Cardiac septum (tissue), 1 donor: Measurements from ENCODE around the gene IRAK4. TPM values are rescaled to one million over a fixed set of nuclear protein-coding genes. Genes with fewer than 3 reads are reported as not detected.
A peak's percentile ranks its signal among the peaks of the same experiment; 100 is the strongest.

Experiments
- DNase-seq: peaks from one replicate; pipeline ENCODE4 v3.0.0-alpha.2; 2020; ENCODE audit warnings: low spot score
- intact Hi-C: fragments of 100-400 bp; cut with DNase I; formaldehyde crosslinking; loops from one replicate; pipeline ENCODE4 v1.14.0; 2022
- total RNA-seq: library from RNA; stranded (reverse); fragmentation: NEBNext Ultra II Directional; extraction: Animal tissue kit (Norgen Biotek cat#: 25700); gene quantifications from one replicate; pipeline ENCODE4 v1.2.1, GENCODE V29; 2021
- donor health status: DM: no; HTN: no; CAD: no.

IRAK4 gene
- total RNA-seq, 1 donor from 2014 or later: 7.8 TPM

GRCh38 chr12:43827093-43827492 is 68.3 kb downstream of the IRAK4 start:
- intact Hi-C loops: no loop called here
- no peak for DNase-seq

- intact Hi-C loops: no loop called here
- no peak for DNase-seq
Measured at GRCh38 chr12:43832463-43833168, 73.9 kb downstream of the IRAK4 start.

- intact Hi-C loops: no loop called here
- no peak for DNase-seq
Measured at GRCh38 chr12:43835264-43835655, 76.5 kb downstream of the IRAK4 start.

DNA sequence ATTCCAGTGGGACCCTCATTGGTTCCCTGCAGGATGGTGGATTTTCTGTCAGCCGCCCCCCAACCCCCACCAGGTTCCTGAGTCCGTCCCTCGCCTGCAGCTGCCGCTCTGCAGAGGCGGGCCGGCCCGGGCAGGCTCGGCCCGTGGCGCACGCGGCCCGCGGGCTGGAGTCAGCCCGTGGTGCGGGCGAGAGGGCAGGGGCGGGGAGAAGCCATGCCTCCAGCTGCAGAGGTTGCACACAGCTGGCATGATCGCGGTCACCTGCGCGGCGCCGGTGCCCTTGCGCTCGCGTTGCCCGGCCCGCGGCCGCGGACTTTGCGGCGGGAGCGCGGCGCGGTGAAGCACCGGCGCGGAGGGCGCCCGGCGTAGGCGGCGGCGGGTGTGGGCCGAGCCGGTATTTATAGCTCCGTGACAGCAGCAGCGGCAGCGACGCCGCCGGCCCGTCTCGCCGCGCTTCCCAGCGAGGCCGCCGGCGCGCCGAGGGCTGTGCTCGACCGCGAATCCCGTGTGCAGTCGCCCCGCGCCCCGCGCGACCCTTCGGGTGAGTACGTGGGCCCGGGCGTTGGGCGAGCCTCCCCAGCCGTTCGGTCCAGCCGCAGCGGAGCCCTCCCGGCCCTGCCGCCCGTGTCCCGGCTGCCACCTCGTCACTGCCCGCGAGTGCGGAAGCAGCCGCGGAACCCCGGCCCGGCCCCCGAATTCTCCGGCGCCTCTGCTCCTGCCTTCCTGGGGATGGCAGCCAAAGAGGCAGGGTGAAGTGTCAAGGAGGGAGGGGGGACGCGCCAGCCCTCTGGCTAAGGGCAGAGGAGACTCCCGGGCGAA is 77.1 kb downstream of the IRAK4 start, which contains the start of gene TMEM117:
Gene TMEM117, plus strand, starts transcription at position 426 of the 819 bp plus-strand sequence.
- intact Hi-C loops: loop anchor here (1.0 kb wide), 1 partner anchor 30 kb away; the partner anchor contains the start of gene TWF1
- DNase-seq: peak; percentile 88

DNA sequence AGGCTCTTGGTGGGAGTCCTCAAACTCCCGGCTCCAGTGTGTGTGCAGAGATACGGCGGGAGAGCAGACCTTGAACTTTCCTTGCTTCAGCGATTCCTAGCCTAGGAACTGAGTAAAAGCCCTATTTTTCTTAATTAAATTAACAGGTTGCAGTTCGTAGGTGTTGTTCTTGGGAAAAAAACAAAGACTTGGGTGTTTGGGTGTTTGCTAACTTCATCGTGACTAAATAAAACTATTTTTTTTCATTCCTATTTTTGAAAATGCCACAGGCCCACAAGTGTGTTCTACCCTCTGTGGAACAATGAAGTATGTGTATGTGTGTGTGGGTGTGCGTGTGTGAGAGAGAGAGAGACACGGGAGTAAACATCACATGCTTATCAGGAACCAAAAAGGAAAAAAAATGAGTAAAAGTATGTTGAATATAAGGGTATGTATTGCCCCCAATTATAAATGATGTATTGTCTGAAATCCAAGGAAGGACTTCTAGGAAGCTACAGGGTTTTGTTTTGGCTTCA is 77.8 kb downstream of the IRAK4 start:
- no peak for DNase-seq
- intact Hi-C loops: loop anchor here (1.0 kb wide), 1 partner anchor 30 kb away; the partner anchor contains the start of gene TWF1

Other genes with a start within 250 kb of the IRAK4 start
- gene ADAMTS20, start 206.7 kb upstream of the IRAK4 start, total RNA-seq: not detected
- 5.9 TPM for gene PUS7L, start 161 bp upstream of the IRAK4 start, total RNA-seq
- gene TWF1, start 47.4 kb downstream of the IRAK4 start, total RNA-seq: 16.5 TPM
- 7.5 TPM for gene TMEM117, start 77.1 kb downstream of the IRAK4 start, total RNA-seq